Measurements from ENCODE around the gene C2. TPM values are rescaled to one million over a fixed set of nuclear protein-coding genes. Genes with fewer than 3 reads are reported as not detected.

The C2 gene
- total and polyA plus RNA-seq, 8 donors: 1.7 to 24.6 (median 4.9) TPM; not detected in 1

DNA sequence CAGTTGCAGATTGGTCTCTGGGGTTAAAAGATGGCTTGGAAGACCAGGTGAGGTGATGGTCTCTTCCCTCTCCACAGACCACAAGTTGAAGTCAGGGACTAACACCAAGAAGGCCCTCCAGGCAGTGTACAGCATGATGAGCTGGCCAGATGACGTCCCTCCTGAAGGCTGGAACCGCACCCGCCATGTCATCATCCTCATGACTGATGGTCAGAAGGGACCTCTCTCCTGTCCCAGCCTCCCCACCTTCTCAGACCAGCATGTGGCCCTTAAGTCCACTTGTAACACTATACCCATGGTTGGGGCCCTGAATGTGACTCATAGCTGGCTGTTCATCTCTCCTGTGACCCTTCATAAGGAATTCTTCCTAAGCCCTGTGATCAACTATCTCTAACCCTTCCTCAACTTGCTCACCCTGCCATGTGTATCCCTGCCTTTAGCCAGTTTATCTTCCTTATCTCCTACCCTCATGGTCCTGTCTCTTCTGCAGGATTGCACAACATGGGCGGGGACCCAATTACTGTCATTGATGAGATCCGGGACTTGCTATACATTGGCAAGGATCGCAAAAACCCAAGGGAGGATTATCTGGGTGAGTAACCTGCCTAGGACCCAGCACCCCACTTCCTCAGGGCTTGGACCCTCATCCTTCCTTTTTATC is 21.4 kb downstream of the C2 start:
- intact Hi-C loops (cut with DNase I; ENCODE audit: low total_unique reads): no loop called here
- TF ChIP-seq, protein P1, sequence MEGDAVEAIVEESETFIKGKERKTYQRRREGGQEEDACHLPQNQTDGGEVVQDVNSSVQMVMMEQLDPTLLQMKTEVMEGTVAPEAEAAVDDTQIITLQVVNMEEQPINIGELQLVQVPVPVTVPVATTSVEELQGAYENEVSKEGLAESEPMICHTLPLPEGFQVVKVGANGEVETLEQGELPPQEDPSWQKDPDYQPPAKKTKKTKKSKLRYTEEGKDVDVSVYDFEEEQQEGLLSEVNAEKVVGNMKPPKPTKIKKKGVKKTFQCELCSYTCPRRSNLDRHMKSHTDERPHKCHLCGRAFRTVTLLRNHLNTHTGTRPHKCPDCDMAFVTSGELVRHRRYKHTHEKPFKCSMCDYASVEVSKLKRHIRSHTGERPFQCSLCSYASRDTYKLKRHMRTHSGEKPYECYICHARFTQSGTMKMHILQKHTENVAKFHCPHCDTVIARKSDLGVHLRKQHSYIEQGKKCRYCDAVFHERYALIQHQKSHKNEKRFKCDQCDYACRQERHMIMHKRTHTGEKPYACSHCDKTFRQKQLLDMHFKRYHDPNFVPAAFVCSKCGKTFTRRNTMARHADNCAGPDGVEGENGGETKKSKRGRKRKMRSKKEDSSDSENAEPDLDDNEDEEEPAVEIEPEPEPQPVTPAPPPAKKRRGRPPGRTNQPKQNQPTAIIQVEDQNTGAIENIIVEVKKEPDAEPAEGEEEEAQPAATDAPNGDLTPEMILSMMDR (IDR thresholded peaks at IDR 0.05): no peak
- no peak for TF ChIP-seq POLR2AphosphoS5 (IDR thresholded peaks at IDR 0.05)
- peaks cover 8 to 46% (median 18%) of the 10 kb centered on the region in 4 donors for H3K4me1 ChIP-seq
- WGBS, 5 donors: 83 to 89% (median 85%) methylated on average over 6 of the region's 6 CpGs
- no peaks in the 10 kb centered on the region for H3K9me3 ChIP-seq
- no peak for DNase-seq
- peaks cover 10 to 48% (median 36%) of the 10 kb centered on the region in 4 donors for H3K36me3 ChIP-seq
- H3K27me3 ChIP-seq: no peaks in the 10 kb centered on the region
- no peak overlapping the region for H3K4me3 ChIP-seq
- H3K27ac ChIP-seq: no peak overlapping the region

DNA sequence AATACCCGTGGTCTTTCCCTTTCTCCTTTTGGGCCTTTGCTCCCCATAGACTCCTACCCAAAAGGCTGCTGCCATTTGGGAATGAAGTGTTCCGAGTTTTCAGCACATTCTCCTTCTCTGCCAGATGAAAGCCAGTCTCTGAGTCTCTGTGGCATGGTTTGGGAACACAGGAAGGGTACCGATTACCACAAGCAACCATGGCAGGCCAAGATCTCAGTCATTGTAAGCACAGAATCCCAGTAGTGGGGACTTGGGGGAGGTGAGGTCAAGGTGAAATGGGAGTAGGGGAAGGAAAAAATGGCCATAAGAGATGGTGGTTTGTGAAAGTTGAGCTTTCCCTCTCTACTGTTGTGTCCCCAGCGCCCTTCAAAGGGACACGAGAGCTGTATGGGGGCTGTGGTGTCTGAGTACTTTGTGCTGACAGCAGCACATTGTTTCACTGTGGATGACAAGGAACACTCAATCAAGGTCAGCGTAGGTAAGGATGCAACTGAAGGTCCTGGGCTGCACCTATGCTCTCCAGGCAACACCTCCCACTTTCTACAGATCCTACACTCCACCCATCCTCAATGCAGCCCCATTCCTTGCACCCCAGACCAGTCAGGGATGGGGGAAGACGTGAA is 22.5 kb downstream of the C2 start:
- Histone ChIP-seq H3K27ac (no peak overlapping the region), H3K4me3 (no peak overlapping the region), H3K27me3 (no peaks in the 10 kb centered on the region), H3K9me3 (no peaks in the 10 kb centered on the region), H3K36me3 (peaks cover 22 to 60% (median 48%) of the 10 kb centered on the region in 4 donors), H3K4me1 (peaks cover 4 to 37% (median 13%) of the 10 kb centered on the region in 4 donors)
- TF ChIP-seq POLR2A (IDR thresholded peaks at IDR 0.05): no peak
- TF ChIP-seq EP300 (IDR thresholded peaks at IDR 0.05): no peak
- TF ChIP-seq, protein P1 (IDR thresholded peaks at IDR 0.05): no peak
- TF ChIP-seq POLR2AphosphoS5 (IDR thresholded peaks at IDR 0.05): no peak
- no peak for DNase-seq
- intact Hi-C loops (cut with DNase I; ENCODE audit: low total_unique reads): loop anchor here (5.0 kb wide), 1 partner anchor 43 kb away; no protein-coding TSS in a partner anchor
- 85 to 91% (median 89%) methylated on average over 7 of the region's 7 CpGs for WGBS, 5 donors

DNA sequence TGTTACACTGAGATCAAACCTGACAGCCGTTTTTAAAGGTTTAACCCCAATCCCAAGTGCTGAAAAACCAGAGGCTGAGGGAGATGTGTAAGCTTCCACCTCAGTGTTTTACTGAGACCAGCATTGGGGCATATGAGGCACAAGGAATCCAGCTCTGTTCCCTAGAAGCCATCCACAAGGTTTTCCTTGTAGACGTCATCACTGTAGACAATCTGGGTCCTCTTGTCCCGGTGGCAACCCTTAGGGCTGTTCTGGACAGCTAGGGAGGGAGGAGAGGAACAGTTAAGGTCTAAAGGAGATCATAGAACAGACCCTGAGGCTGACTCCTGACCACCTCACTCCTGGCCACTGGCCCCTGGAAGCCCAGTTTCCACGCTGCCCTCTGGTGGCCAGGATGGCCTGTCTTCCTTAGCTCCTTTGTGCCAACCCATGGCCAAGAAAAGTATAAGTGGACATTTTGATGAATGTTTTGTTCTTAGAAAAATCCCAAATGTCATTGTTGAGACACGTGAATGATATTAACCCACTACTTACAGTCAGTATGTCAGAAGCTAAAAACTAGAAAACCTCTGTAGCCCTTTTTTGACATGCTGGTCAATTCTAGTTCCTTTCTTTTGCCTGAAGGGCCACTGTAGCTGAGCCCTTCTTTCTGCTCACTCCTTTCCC is 24.8 kb downstream of the C2 start:
- intact Hi-C loops (cut with DNase I; ENCODE audit: low total_unique reads): loop anchor here (5.0 kb wide), 1 partner anchor 45 kb away; no protein-coding TSS in a partner anchor
- peak in 1 of 3 donors; percentile 74 for TF ChIP-seq POLR2AphosphoS5 (IDR thresholded peaks at IDR 0.05)
- TF ChIP-seq POLR2A (IDR thresholded peaks at IDR 0.05): no peak
- TF ChIP-seq, protein P1 (IDR thresholded peaks at IDR 0.05): peak in 5 of 7 experiments; percentile 43 to 66 (median 62)
- TF ChIP-seq EP300 (IDR thresholded peaks at IDR 0.05): no peak
- H3K9me3 ChIP-seq: no peaks in the 10 kb centered on the region
- H3K4me1 ChIP-seq: peaks cover 0 to 23% (median under 1%) of the 10 kb centered on the region in 4 donors
- no peaks in the 10 kb centered on the region for H3K27me3 ChIP-seq
- peak overlapping the region in 3 of 5 donors; percentile 32 to 39 (median 35) for H3K27ac ChIP-seq
- H3K36me3 ChIP-seq: peaks cover 33 to 82% (median 69%) of the 10 kb centered on the region in 4 donors
- no peak overlapping the region for H3K4me3 ChIP-seq
- 44 to 63% (median 47%) methylated on average over 4 to 5 of the region's 5 CpGs for WGBS, 5 donors
- DNase-seq: peak; percentile 75 to 79

DNA sequence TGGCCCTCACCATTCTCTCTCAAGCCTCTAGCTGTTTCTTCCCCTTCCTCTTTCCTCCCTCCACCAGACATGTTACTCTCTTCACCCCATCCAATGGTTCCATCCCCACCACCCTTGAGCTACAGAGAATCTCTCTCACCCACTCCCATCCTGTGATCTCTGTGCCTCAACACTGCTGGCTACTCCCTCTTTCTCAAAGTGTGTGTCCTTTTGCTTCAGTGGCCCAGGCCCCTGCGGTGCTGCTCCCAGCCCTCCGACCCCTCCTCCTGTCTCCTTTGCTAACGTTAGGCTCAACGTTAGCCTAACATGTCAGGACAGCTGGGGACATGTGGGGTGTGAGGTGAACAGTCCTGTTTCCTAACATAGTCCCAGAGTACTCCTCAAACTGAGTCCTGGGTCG is 25.4 kb downstream of the C2 start:
- Histone ChIP-seq H3K9me3 (no peaks in the 10 kb centered on the region), H3K27ac (peak overlapping the region in 3 of 5 donors; percentile 32 to 39 (median 35)), H3K4me1 (peaks cover 4 to 24% (median 7%) of the 10 kb centered on the region in 4 donors), H3K36me3 (peaks cover 33 to 82% (median 69%) of the 10 kb centered on the region in 4 donors), H3K4me3 (no peak overlapping the region), H3K27me3 (no peaks in the 10 kb centered on the region)
- TF ChIP-seq POLR2A (IDR thresholded peaks at IDR 0.05) (no peak), EP300 (IDR thresholded peaks at IDR 0.05) (no peak), POLR2AphosphoS5 (IDR thresholded peaks at IDR 0.05) (no peak)
- TF ChIP-seq, protein P1 (IDR thresholded peaks at IDR 0.05): no peak
- 59 to 76% (median 70%) methylated on average over 5 of the region's 5 CpGs for WGBS, 5 donors
- no peak for DNase-seq
- intact Hi-C loops (cut with DNase I; ENCODE audit: low total_unique reads): loop anchor here (5.0 kb wide), 1 partner anchor 46 kb away; no protein-coding TSS in a partner anchor

Data from stomach (tissue), 9 donors.